Measurements from ENCODE around the gene PPP1R3A.

DNA sequence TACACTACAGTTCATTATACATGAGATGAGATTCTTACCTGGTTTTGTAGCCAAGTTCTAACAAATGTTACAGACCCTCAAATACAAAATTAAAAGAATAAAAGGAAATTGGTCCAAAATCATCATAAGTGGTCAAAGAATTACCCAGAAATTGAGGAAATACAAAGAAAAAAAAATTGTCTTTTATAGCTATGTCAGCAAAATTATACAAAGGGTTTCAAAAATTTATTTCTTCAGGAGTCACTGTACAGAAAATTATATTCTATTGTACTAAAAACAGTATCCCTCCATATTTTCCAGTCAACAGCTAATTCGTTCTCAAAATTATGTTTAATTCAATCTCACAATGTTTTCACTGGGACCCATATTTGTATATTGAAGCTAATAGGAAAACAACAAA, 14.3 kb downstream of the PPP1R3A start:
- TF ChIP-seq POLR2AphosphoS5 (IDR thresholded peaks at IDR 0.05; ENCODE audit: low read depth, low read length) (no peak), POLR2A (IDR thresholded peaks at IDR 0.05; ENCODE audit: low read depth, low read length) (no peak)

Measured in GM12891 (cell line).